NCI-H226 (cell line): Measurements from ENCODE around the gene OVAAL.

Experiments used
- DNase-seq: peaks from one replicate; pipeline ENCODE4 v3.0.0-alpha.2; 2015

Gene OVAAL

GRCh38 chr1:180571060-180571831, 12.5 kb downstream of the OVAAL start:
- DNase-seq: no peak

- no peak for DNase-seq
Observed at GRCh38 chr1:180571832-180572636, 13.3 kb downstream of the OVAAL start.

GRCh38 chr1:180572760-180573159, 14.0 kb downstream of the OVAAL start:
- DNase-seq: no peak

GRCh38 chr1:180574031-180574713, 15.4 kb downstream of the OVAAL start:
- no peak for DNase-seq

- DNase-seq: no peak
Observed at GRCh38 chr1:180577361-180577760, 18.6 kb downstream of the OVAAL start.

GRCh38 chr1:180579961-180580611, 21.3 kb downstream of the OVAAL start:
- DNase-seq: peak; percentile 24

GRCh38 chr1:180581635-180582039, 22.9 kb downstream of the OVAAL start:
- DNase-seq: no peak

GRCh38 chr1:180584869-180585268, 26.1 kb downstream of the OVAAL start:
- no peak for DNase-seq

GRCh38 chr1:180585994-180586359, 27.2 kb downstream of the OVAAL start:
- no peak for DNase-seq

- DNase-seq: peak; percentile 83
Observed at GRCh38 chr1:180586671-180587155, 27.9 kb downstream of the OVAAL start.

- DNase-seq: no peak
Observed at GRCh38 chr1:180588121-180588520, 29.4 kb downstream of the OVAAL start.

- DNase-seq: no peak
Observed at GRCh38 chr1:180590889-180591288, 32.1 kb downstream of the OVAAL start.

- no peak for DNase-seq
Observed at GRCh38 chr1:180593382-180593781, 34.6 kb downstream of the OVAAL start.

- no peak for DNase-seq
Observed at GRCh38 chr1:180594723-180595122, 36.0 kb downstream of the OVAAL start.

- no peak for DNase-seq
Observed at GRCh38 chr1:180595966-180596365, 37.2 kb downstream of the OVAAL start.

GRCh38 chr1:180597520-180597919, 38.8 kb downstream of the OVAAL start:
- DNase-seq: no peak

- DNase-seq: no peak
Observed at GRCh38 chr1:180598333-180598974, 39.7 kb downstream of the OVAAL start.

GRCh38 chr1:180600343-180600742, 41.6 kb downstream of the OVAAL start:
- no peak for DNase-seq

GRCh38 chr1:180601512-180601911, 42.7 kb downstream of the OVAAL start:
- DNase-seq: no peak

GRCh38 chr1:180603223-180603849, 44.6 kb downstream of the OVAAL start:
- DNase-seq: no peak

- no peak for DNase-seq
Observed at GRCh38 chr1:180603850-180604226, 45.1 kb downstream of the OVAAL start.

- no peak for DNase-seq
Observed at GRCh38 chr1:180606155-180606554, 47.4 kb downstream of the OVAAL start.
